ENCODE measurements around the gene ZNF710.

DNA sequence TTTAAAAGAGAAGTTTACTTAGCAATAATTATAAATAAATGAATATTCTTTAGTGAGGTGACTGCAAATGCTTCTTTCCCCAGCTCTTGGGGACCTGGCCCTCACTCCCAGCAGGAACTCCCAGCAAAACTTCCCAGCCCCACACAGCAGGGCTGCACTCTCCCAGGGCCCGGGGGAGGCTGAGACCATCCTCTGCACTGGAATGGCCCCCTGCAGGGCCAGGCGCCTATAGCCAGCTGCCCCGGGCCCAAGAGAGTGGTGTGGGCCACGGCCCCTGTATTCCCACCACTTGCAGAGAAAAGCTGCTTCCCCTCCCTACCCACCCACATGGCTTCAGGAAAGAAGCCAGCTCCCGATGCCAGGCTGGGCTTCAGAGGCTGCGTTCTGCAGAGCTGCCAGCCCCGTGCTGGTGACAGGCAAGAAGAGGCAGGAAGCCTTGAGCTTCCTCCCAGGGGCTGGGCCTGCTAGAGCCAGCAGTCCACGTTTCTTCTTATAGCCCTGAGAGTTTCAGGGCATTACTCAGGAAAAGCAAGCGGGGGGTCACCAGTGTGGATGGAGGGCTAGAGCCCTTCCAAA lies 81.1 kb downstream of the ZNF710 start:
- TF ChIP-seq, protein P1, sequence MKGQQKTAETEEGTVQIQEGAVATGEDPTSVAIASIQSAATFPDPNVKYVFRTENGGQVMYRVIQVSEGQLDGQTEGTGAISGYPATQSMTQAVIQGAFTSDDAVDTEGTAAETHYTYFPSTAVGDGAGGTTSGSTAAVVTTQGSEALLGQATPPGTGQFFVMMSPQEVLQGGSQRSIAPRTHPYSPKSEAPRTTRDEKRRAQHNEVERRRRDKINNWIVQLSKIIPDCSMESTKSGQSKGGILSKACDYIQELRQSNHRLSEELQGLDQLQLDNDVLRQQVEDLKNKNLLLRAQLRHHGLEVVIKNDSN (IDR thresholded peaks at IDR 0.05; ENCODE audit: borderline replicate concordance, low read depth): no peak
- TF ChIP-seq, protein P2, sequence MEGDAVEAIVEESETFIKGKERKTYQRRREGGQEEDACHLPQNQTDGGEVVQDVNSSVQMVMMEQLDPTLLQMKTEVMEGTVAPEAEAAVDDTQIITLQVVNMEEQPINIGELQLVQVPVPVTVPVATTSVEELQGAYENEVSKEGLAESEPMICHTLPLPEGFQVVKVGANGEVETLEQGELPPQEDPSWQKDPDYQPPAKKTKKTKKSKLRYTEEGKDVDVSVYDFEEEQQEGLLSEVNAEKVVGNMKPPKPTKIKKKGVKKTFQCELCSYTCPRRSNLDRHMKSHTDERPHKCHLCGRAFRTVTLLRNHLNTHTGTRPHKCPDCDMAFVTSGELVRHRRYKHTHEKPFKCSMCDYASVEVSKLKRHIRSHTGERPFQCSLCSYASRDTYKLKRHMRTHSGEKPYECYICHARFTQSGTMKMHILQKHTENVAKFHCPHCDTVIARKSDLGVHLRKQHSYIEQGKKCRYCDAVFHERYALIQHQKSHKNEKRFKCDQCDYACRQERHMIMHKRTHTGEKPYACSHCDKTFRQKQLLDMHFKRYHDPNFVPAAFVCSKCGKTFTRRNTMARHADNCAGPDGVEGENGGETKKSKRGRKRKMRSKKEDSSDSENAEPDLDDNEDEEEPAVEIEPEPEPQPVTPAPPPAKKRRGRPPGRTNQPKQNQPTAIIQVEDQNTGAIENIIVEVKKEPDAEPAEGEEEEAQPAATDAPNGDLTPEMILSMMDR (IDR thresholded peaks at IDR 0.05): no peak
- TF ChIP-seq YY1 (IDR thresholded peaks at IDR 0.05; ENCODE audit: low read depth) (no peak), SMC3 (IDR thresholded peaks at IDR 0.05; ENCODE audit: low read depth, low read length) (no peak), TAF1 (IDR thresholded peaks at IDR 0.05; ENCODE audit: borderline replicate concordance, low read depth, low read length) (no peak), RCOR1 (IDR thresholded peaks at IDR 0.05; ENCODE audit: low read length) (no peak), RXRA (IDR thresholded peaks at IDR 0.05; ENCODE audit: borderline replicate concordance, low read depth) (no peak), MXI1 (IDR thresholded peaks at IDR 0.05; ENCODE audit: low read depth, low read length) (no peak), EP300 (IDR thresholded peaks at IDR 0.05; ENCODE audit: borderline replicate concordance in 1 of 2, low read depth in 1 of 2, low read length in 1 of 2) (no peak), RFX5 (IDR thresholded peaks at IDR 0.05; ENCODE audit: low read length) (no peak)
- TF ChIP-seq, protein P3, sequence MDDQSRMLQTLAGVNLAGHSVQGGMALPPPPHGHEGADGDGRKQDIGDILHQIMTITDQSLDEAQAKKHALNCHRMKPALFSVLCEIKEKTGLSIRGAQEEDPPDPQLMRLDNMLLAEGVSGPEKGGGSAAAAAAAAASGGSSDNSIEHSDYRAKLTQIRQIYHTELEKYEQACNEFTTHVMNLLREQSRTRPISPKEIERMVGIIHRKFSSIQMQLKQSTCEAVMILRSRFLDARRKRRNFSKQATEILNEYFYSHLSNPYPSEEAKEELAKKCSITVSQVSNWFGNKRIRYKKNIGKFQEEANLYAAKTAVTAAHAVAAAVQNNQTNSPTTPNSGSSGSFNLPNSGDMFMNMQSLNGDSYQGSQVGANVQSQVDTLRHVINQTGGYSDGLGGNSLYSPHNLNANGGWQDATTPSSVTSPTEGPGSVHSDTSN (IDR thresholded peaks at IDR 0.05): no peak
